ENCODE results near the gene ORMDL2. TPM values are rescaled to one million over a fixed set of nuclear protein-coding genes. Genes with fewer than 3 reads are reported as not detected.
"Not testable (repeated sequence)": the region's sequence is repeated elsewhere in the genome, so short reads cannot be mapped to it uniquely, and the experiment has no call there.

The ORMDL2 gene
- total RNA-seq, 1 donor from 2014 or later: 54.8 TPM

DNA sequence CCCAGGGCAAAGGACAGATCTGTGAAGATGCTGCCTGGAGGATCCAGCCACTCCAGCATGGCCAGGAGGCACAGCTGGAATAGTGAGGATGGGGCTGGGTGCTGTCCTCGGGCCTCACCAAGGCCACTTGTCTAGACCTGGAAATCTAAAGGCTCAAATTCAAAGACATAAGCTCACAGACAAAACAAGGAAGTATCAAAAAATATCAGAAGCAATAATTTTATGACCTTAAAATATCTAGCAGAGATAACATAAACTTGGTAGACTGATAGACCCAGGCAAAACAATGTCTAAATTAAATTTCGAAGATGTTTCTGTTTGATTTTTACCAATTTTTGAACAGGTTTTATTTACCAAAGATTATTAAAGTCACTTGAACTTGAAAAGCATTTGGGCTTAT, 47.5 kb downstream of the ORMDL2 start:
- Histone ChIP-seq H2AFZ (ENCODE audit: low read depth, low read length) (no peak overlapping the region), H3K9ac (ENCODE audit: low read length) (no peak overlapping the region), H3K4me1 (ENCODE audit: insufficient read depth, low read length) (no peaks in the 10 kb centered on the region), H3K4me3 (ENCODE audit: insufficient read depth, low read depth, low read length) (no peak overlapping the region), H3K4me2 (ENCODE audit: low read length) (no peak overlapping the region), H3K27ac (ENCODE audit: low read depth, low read length) (no peak overlapping the region), H3K36me3 (ENCODE audit: insufficient read depth, low read length) (no peaks in the 10 kb centered on the region), H3K9me3 (ENCODE audit: insufficient read depth, low read depth, low read length) (no peaks in the 10 kb centered on the region), H4K20me1 (ENCODE audit: insufficient read depth, low read length) (no peaks in the 10 kb centered on the region), H3K79me2 (ENCODE audit: insufficient read depth, low read length) (no peaks in the 10 kb centered on the region), H3K27me3 (ENCODE audit: insufficient read depth, low read length) (no peaks in the 10 kb centered on the region)
- Mint-ChIP-seq H3K27ac (ENCODE audit: unreplicated experiment) (no peak overlapping the region), H3K4me1 (ENCODE audit: low read depth, unreplicated experiment) (no peaks in the 10 kb centered on the region), H3K4me3 (ENCODE audit: unreplicated experiment) (no peak overlapping the region), H3K27me3 (ENCODE audit: low read depth, unreplicated experiment) (no peaks in the 10 kb centered on the region), H3K9me3 (ENCODE audit: unreplicated experiment) (peaks cover 6% of the 10 kb centered on the region), H3K36me3 (ENCODE audit: low read depth, unreplicated experiment) (no peaks in the 10 kb centered on the region)
- FAIRE-seq: no peak
- TF ChIP-seq CTCF (IDR thresholded peaks at IDR 0.05; ENCODE audit: insufficient read depth, low read depth, low read length): no peak
- no peak for TF ChIP-seq EZH2 (IDR thresholded peaks at IDR 0.05; ENCODE audit: insufficient read depth, low read length)
- no peak for DNase-seq (ENCODE audit: low read depth)

DNA sequence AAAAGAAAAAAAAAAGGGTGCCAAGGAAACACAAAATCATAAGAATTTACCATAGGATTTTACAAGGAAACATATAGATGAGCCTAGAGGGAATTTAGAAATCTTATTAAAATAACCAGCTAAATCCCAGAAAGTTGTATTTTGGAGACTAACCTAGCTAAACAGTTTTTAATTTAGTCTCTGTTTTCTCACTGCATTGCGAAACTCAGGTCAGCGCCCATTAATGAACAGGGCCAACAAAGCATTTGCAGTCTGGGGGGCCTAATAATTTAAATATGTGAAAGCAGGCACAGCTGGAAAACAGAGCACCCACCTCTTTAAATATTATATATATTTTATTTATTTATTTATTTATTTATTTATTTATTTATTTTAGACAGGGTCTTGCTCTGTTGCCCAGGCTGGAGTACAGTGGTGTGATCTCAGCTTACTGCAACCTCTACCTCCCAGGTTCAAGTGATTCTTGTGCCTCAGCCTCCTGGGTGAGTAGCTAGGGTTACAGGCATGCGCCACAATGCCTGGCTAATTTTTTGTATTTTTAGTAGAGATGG, 48.7 kb downstream of the ORMDL2 start:
- H3K9me3 Mint-ChIP-seq (ENCODE audit: unreplicated experiment); H3K4me3 Mint-ChIP-seq (ENCODE audit: unreplicated experiment); H3K79me2 ChIP-seq (ENCODE audit: insufficient read depth, low read length); H3K36me3 Mint-ChIP-seq (ENCODE audit: low read depth, unreplicated experiment); H3K36me3 ChIP-seq (ENCODE audit: insufficient read depth, low read length); H4K20me1 ChIP-seq (ENCODE audit: insufficient read depth, low read length); DNase-seq (ENCODE audit: low read depth); H3K9me3 ChIP-seq (ENCODE audit: insufficient read depth, low read depth, low read length); H3K27me3 Mint-ChIP-seq (ENCODE audit: low read depth, unreplicated experiment); H3K4me3 ChIP-seq (ENCODE audit: insufficient read depth, low read depth, low read length); H3K4me1 Mint-ChIP-seq (ENCODE audit: low read depth, unreplicated experiment); FAIRE-seq; H3K4me2 ChIP-seq (ENCODE audit: low read length); H3K27ac Mint-ChIP-seq (ENCODE audit: unreplicated experiment); H3K27me3 ChIP-seq (ENCODE audit: insufficient read depth, low read length); H3K4me1 ChIP-seq (ENCODE audit: insufficient read depth, low read length); H3K9ac ChIP-seq (ENCODE audit: low read length); H2AFZ ChIP-seq (ENCODE audit: low read depth, low read length); H3K27ac ChIP-seq (ENCODE audit: low read depth, low read length): not testable (repeated sequence)

Other genes with a start within 250 kb of the ORMDL2 start
- not detected in 2 replicates for gene OR2AP1, start 245.6 kb upstream of the ORMDL2 start, total RNA-seq
- gene OR10P1, start 181.1 kb upstream of the ORMDL2 start, total RNA-seq: not detected in 2 replicates
- 20.4 and 26.5 TPM in 2 replicates for gene ITGA7, start 110.1 kb upstream of the ORMDL2 start, total RNA-seq
- gene BLOC1S1, start 102.0 kb upstream of the ORMDL2 start, total RNA-seq: 49.2 and 51.0 TPM in 2 replicates
- 1.4 and 2.1 TPM in 2 replicates for gene RDH5, start 97.6 kb upstream of the ORMDL2 start, total RNA-seq
- 965 and 1,014 TPM in 2 replicates for gene CD63, start 89.0 kb upstream of the ORMDL2 start, total RNA-seq
- 25.3 and 28.9 TPM in 2 replicates for gene GDF11, start 74.9 kb upstream of the ORMDL2 start, total RNA-seq
- gene SARNP, start 317 bp upstream of the ORMDL2 start, total RNA-seq: 95.7 and 105 TPM in 2 replicates
- 26.3 and 29.7 TPM in 2 replicates for gene DNAJC14, start 11.5 kb downstream of the ORMDL2 start, total RNA-seq
- gene MMP19, start 24.9 kb downstream of the ORMDL2 start, total RNA-seq: 3.6 and 4.7 TPM in 2 replicates
- 31.5 and 33.6 TPM in 2 replicates for gene PYM1, start 109.9 kb downstream of the ORMDL2 start, total RNA-seq
- 108 and 118 TPM in 2 replicates for gene DGKA, start 113.1 kb downstream of the ORMDL2 start, total RNA-seq
- gene PMEL, start 148.0 kb downstream of the ORMDL2 start, total RNA-seq: 3.9 and 13.8 TPM in 2 replicates
- gene CDK2, start 148.8 kb downstream of the ORMDL2 start, total RNA-seq: 37.8 and 44.3 TPM in 2 replicates
- 110 and 127 TPM in 2 replicates for gene RAB5B, start 156.0 kb downstream of the ORMDL2 start, total RNA-seq
- gene SUOX, start 179.2 kb downstream of the ORMDL2 start, total RNA-seq: 13.6 and 14.3 TPM in 2 replicates
- gene IKZF4, start 203.0 kb downstream of the ORMDL2 start, total RNA-seq: 5.6 and 6.9 TPM in 2 replicates
- gene RPS26, start 223.9 kb downstream of the ORMDL2 start, total RNA-seq: 39.4 and 45.9 TPM in 2 replicates